Testis (tissue), 3 donors: ENCODE data around the gene C8G. TPM values are rescaled to one million over a fixed set of nuclear protein-coding genes. Genes with fewer than 3 reads are reported as not detected.

Experiments
- DNase-seq: peaks from one replicate; pipeline ENCODE4 v3.0.0-alpha.2; 2019
- H3K27ac ChIP-seq, 2 donors: fragments of 200-600 bp; sonication (generic); one replicate each; pipeline ENCODE4 v1.5.1; 2019
- H3K27me3 ChIP-seq: fragments of 200-600 bp; sonication (generic); one replicate; pipeline ENCODE4 v1.5.1; 2019
- H3K36me3 ChIP-seq: fragments of 200-600 bp; sonication (generic); one replicate; pipeline ENCODE4 v1.5.1; 2017; ENCODE audit warnings: low read depth; ENCODE audit errors: missing control alignments
- H3K4me1 ChIP-seq: fragments of 200-600 bp; sonication (generic); one replicate; pipeline ENCODE4 v1.5.1; 2019
- H3K4me3 ChIP-seq, 2 donors: fragments of 200-600 bp; sonication (generic); one replicate each; pipeline ENCODE4 v1.5.1; 2017 to 2019
- H3K9me3 ChIP-seq: fragments of 200-600 bp; sonication (generic); one replicate; pipeline ENCODE4 v1.5.1; 2017
- CTCF ChIP-seq, 3 experiments: fragments of 450-650 bp in 2 of 3; fragments of 200-600 bp in 1 of 3; sonication (generic) in 1 of 3; IDR thresholded peaks; one replicate each; pipeline ENCODE4 v1.5.1; 2016 to 2019; ENCODE audit warnings: antibody characterized with exemption in 3 of 3, mild to moderate bottlenecking in 2 of 3, moderate library complexity in 1 of 3
- POLR2A ChIP-seq: fragments of 450-650 bp; IDR thresholded peaks from one replicate; pipeline ENCODE4 v1.6.1; 2017; ENCODE audit warnings: antibody characterized with exemption, mild to moderate bottlenecking, moderate library complexity
- WGBS, 2 donors: methylation state at CpG; one replicate each; pipeline ENCODE4 v1.1.5; 2018; 5-methylcytosine and 5-hydroxymethylcytosine counted together
- intact Hi-C: fragments of 100-400 bp; cut with DNase I; formaldehyde crosslinking; loops from one replicate; pipeline ENCODE4 v1.15.1; 2023; ENCODE audit warnings: low total_unique reads
- polyA plus RNA-seq: library from polyadenylated mRNA; stranded (reverse); fragments of 350-450 nt; fragmentation: Illumina TruSeq; extraction: RNeasy Lipid Tissue Mini Kit (QIAGEN cat#74804); gene quantifications from one replicate; pipeline ENCODE4 v1.2.3, GENCODE V29; 2014; ENCODE audit warnings: low read depth, low replicate concordance; ENCODE audit not compliant: insufficient read depth
- total RNA-seq, 2 donors: library from RNA; depleted of rRNA; stranded (reverse); fragments of >200 nt; gene quantifications; one replicate each; pipeline ENCODE4 v1.2.3, GENCODE V29; 2016

Gene C8G
- total and polyA plus RNA-seq, 3 donors from 2014 or later: 4.6 to 4.9 (median 4.6) TPM

GRCh38 chr9:136939431-136939995 is 5.5 kb upstream of the C8G start:
- no peaks in the 10 kb centered on the region for H3K36me3 ChIP-seq
- H3K4me1 ChIP-seq: peaks cover 15% of the 10 kb centered on the region
- DNase-seq: no peak
- WGBS, 2 donors: 76 to 81% methylated on average over 12 to 28 of the region's 28 CpGs
- no peaks in the 10 kb centered on the region for H3K27me3 ChIP-seq
- H3K27ac ChIP-seq: no peak overlapping the region
- TF ChIP-seq CTCF (IDR thresholded peaks at IDR 0.05) (no peak), POLR2A (no peak)
- no peak overlapping the region for H3K4me3 ChIP-seq
- intact Hi-C loops: no loop called here
- H3K9me3 ChIP-seq: no peaks in the 10 kb centered on the region

- intact Hi-C loops: loop anchor here (5.0 kb wide), 1 partner anchor 133 kb away; the partner anchor contains the start of gene RABL6
- H3K9me3 ChIP-seq: no peaks in the 10 kb centered on the region
- H3K4me3 ChIP-seq: no peak overlapping the region
- no peaks in the 10 kb centered on the region for H3K36me3 ChIP-seq
- TF ChIP-seq CTCF (IDR thresholded peaks at IDR 0.05) (no peak), POLR2A (no peak)
- no peak overlapping the region for H3K27ac ChIP-seq
- DNase-seq: peak; percentile 81
- WGBS, 2 donors: 64 to 70% methylated on average over 12 to 16 of the region's 16 CpGs
- no peaks in the 10 kb centered on the region for H3K27me3 ChIP-seq
- H3K4me1 ChIP-seq: peaks cover 19% of the 10 kb centered on the region
Measured at GRCh38 chr9:136939996-136940525, 5.0 kb upstream of the C8G start.

DNA sequence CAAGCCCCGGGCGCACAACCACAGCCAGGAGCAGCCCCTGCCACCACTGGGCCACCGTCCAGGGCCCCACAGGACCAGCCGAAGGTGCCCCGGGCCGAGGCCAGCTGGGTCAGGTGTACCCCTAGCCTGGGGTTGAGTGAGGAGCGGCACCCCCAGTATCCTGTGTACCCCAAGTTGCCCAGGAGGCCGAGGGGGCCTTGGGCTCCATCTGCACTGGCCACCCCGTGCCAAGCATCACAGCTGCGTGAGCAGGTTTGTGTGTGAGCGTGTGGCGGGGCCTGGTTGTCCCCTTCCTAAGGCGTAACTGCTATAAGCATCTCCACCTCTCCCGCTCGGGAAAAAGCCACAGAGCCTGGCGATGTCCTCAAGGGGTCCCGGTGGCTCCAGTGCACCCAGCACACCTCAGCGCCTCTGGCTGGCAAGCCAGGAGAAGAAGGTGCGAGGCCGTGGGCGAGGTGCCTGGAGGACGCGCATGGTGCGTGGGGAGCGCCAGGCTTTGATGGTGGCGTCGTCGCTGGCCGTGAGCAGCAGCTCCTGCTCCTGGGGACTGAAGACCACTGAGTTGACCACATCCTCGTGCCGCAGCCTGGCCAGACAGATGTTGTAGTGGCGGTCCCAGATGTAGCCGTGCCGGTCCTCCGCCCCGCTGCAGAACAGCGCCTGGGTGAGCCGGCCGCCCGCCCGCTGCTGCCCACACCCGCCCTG is 4.4 kb upstream of the C8G start:
- 92 to 95% methylated on average over 20 to 42 of the region's 42 CpGs for WGBS, 2 donors
- peaks cover 19% of the 10 kb centered on the region for H3K4me1 ChIP-seq
- H3K4me3 ChIP-seq: no peak overlapping the region
- no peak for DNase-seq
- intact Hi-C loops: loop anchor here (5.0 kb wide), 1 partner anchor 133 kb away; the partner anchor contains the start of gene RABL6
- H3K27me3 ChIP-seq: no peaks in the 10 kb centered on the region
- H3K36me3 ChIP-seq: no peaks in the 10 kb centered on the region
- H3K27ac ChIP-seq: no peak overlapping the region
- no peak for TF ChIP-seq CTCF (IDR thresholded peaks at IDR 0.05)
- TF ChIP-seq POLR2A: no peak
- no peaks in the 10 kb centered on the region for H3K9me3 ChIP-seq

GRCh38 chr9:136941231-136942111 is 3.6 kb upstream of the C8G start:
- no peaks in the 10 kb centered on the region for H3K27me3 ChIP-seq
- no peak overlapping the region for H3K4me3 ChIP-seq
- TF ChIP-seq POLR2A: no peak
- no peak for TF ChIP-seq CTCF (IDR thresholded peaks at IDR 0.05)
- intact Hi-C loops: loop anchor here (5.0 kb wide), 1 partner anchor 134 kb away; the partner anchor contains the start of gene RABL6
- H3K4me1 ChIP-seq: peaks cover 19% of the 10 kb centered on the region
- no peaks in the 10 kb centered on the region for H3K36me3 ChIP-seq
- WGBS, 2 donors: 95 to 97% methylated on average over 37 to 55 of the region's 55 CpGs
- no peak overlapping the region for H3K27ac ChIP-seq
- no peaks in the 10 kb centered on the region for H3K9me3 ChIP-seq
- DNase-seq: no peak
